GM12874 (cell line): ENCODE results near the gene SPX.

Experiments
- CTCF ChIP-seq: IDR thresholded peaks from 2 replicates; pipeline ENCODE4 v1.5.1; 2011; ENCODE audit warnings: low read depth, mild to moderate bottlenecking, control low read depth, low read length, moderate library complexity; ENCODE audit not compliant: insufficient read depth

SPX gene

GRCh38 chr12:21526053-21526452, at the start of gene SPX:
Gene SPX (plus strand): TSS chr12:21526296. CDS start chr12:21526473, 177 bp downstream.
- TF ChIP-seq CTCF: no peak

GRCh38 chr12:21476949-21477348, 49.1 kb upstream of the SPX start:
- no peak for TF ChIP-seq CTCF

GRCh38 chr12:21478756-21479455, 47.2 kb upstream of the SPX start:
- no peak for TF ChIP-seq CTCF

- no peak for TF ChIP-seq CTCF
Observed at GRCh38 chr12:21483531-21483930, 42.6 kb upstream of the SPX start.

GRCh38 chr12:21485998-21486397, 40.1 kb upstream of the SPX start:
- no peak for TF ChIP-seq CTCF

- no peak for TF ChIP-seq CTCF
Observed at GRCh38 chr12:21499765-21500164, 26.3 kb upstream of the SPX start.

- TF ChIP-seq CTCF: no peak
Observed at GRCh38 chr12:21500786-21501257, 25.3 kb upstream of the SPX start.
